ENCODE measurements around the gene SPATS2. TPM values are rescaled to one million over a fixed set of nuclear protein-coding genes. Genes with fewer than 3 reads are reported as not detected.

SPATS2 gene
- total and polyA plus RNA-seq, 2 donors (not counting 1 experiment from before 2014, with no cell fraction given), result 11.3 to 21.5 TPM

DNA sequence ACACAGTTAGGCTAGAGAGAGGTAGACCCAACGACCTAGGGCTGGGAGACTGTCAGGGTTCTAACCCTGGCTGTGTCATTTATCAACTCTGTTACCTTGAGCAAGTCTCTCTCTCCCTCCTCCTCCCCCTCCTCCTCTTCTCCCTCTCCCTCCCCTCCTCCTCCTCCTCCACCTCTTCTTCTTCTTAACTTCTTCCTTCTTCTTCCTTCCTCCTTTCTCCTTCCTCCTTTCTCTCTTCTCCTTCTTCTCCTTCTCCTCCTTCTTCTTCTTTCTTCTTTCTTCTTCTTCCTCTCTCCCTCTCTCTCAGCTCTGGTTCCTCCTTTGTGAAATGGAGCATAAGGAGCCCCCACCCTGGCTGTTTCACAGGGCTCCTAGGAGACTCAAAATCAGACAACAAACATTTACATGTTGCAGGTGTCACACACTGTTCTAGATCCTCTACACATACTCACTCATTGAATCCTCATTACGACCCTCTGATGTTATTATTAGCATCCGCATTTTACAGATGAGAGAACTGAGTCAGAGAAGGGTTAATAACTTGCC, 169.3 kb downstream of the SPATS2 start:
- no peak overlapping the region for H3K9ac ChIP-seq (ENCODE audit: low read length)

More for the DNA sequence above, 169.3 kb downstream of the SPATS2 start:
- DNase-seq (peak; percentile 54), ATAC-seq (ENCODE audit: low read depth) (no peak)
- Histone ChIP-seq H3K36me3 (replicated peaks in 1 of 2; ENCODE audit: control extremely low read depth in 1 of 2, control insufficient read depth in 1 of 2, extremely low read depth in 1 of 2, insufficient read depth in 2 of 2, low read length in 1 of 2) (no peaks in the 10 kb centered on the region), H3K4me3 (ENCODE audit: control extremely low read depth in 1 of 5, extremely low read depth in 1 of 5, insufficient read depth in 1 of 5, low read depth in 2 of 5, low read length in 4 of 5) (no peak overlapping the region), H3K27ac (ENCODE audit: low read length in 2 of 2) (no peak overlapping the region), H2AFZ (ENCODE audit: insufficient read depth, low read depth, low read length, poor library complexity, severe bottlenecking) (no peak overlapping the region), H3K79me2 (ENCODE audit: control insufficient read depth, insufficient read depth, low read length) (no peaks in the 10 kb centered on the region), H3K27me3 (replicated peaks in 1 of 4; ENCODE audit: control extremely low read depth in 1 of 4, control insufficient read depth in 3 of 4, insufficient read depth in 4 of 4, low read length in 3 of 4) (peaks cover 0 to 42% (median 13%) of the 10 kb centered on the region in 4 experiments), H3K4me1 (ENCODE audit: control insufficient read depth in 2 of 2, insufficient read depth in 2 of 2, low read length in 2 of 2) (peaks cover 33 to 44% of the 10 kb centered on the region in 2 donors), H3K9me3 (ENCODE audit: control extremely low read depth in 1 of 3, control insufficient read depth in 2 of 3, insufficient read depth in 1 of 3, low read length in 2 of 3) (peaks cover 0 to 9% (median 0%) of the 10 kb centered on the region in 3 donors), H3K4me2 (replicated peaks; ENCODE audit: low read depth, low read length, poor library complexity, severe bottlenecking) (no peak overlapping the region), H4K20me1 (ENCODE audit: control insufficient read depth, insufficient read depth, low read length, poor library complexity, severe bottlenecking) (no peaks in the 10 kb centered on the region)
- intact Hi-C loops (cut with micrococcal nuclease), result no loop called here
- Mint-ChIP-seq H3K27me3 (peaks cover 27% of the 10 kb centered on the region), H3K4me3 (peak overlapping the region; percentile 90), H3K27ac (no peak overlapping the region), H3K9me3 (ENCODE audit: insufficient read depth) (no peaks in the 10 kb centered on the region), H3K4me1 (peaks cover 38% of the 10 kb centered on the region)
- POLR2A ChIA-PET, result interaction anchor here (0.7 kb wide), 1 partner anchor 264 kb away, joined by 6 read pairs; no protein-coding TSS in a partner anchor
- CTCF ChIA-PET, result interaction anchor here (1.1 to 2.6 kb wide), 3 partner anchors 22 to 189 kb away, joined by 6 to 9 read pairs (median 7); partner anchors contain the start of gene DNAJC22
- 25% methylated on average over 1 of the region's 3 CpGs for WGBS (ENCODE audit: insufficient coverage)
- TF ChIP-seq, protein P1, sequence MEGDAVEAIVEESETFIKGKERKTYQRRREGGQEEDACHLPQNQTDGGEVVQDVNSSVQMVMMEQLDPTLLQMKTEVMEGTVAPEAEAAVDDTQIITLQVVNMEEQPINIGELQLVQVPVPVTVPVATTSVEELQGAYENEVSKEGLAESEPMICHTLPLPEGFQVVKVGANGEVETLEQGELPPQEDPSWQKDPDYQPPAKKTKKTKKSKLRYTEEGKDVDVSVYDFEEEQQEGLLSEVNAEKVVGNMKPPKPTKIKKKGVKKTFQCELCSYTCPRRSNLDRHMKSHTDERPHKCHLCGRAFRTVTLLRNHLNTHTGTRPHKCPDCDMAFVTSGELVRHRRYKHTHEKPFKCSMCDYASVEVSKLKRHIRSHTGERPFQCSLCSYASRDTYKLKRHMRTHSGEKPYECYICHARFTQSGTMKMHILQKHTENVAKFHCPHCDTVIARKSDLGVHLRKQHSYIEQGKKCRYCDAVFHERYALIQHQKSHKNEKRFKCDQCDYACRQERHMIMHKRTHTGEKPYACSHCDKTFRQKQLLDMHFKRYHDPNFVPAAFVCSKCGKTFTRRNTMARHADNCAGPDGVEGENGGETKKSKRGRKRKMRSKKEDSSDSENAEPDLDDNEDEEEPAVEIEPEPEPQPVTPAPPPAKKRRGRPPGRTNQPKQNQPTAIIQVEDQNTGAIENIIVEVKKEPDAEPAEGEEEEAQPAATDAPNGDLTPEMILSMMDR (IDR thresholded peaks at IDR 0.05), result no peak
- no peak for TF ChIP-seq EZH2 (IDR thresholded peaks at IDR 0.05; ENCODE audit: borderline replicate concordance, insufficient read depth, low read depth, low read length, poor library complexity, severe bottlenecking)
